Right atrium auricular region (tissue), 2 donors: ENCODE results near the gene CNTN5. TPM values are rescaled to one million over a fixed set of nuclear protein-coding genes. Genes with fewer than 3 reads are reported as not detected.

Experiments
- DNase-seq: peaks from one replicate; pipeline ENCODE4 v3.0.0-alpha.2; 2019; ENCODE audit warnings: low spot score
- H3K27ac ChIP-seq, 2 donors: fragments of 200-600 bp; sonication (generic); 1 replicate in 1 of 2; 2 replicates in 1 of 2; pipeline ENCODE4 v1.5.1; 2016 to 2019
- H3K27me3 ChIP-seq, 2 donors: fragments of 200-600 bp; sonication (generic); one replicate each; pipeline versions ENCODE4 v1.5.1 to v1.6.0; 2017 to 2019
- H3K36me3 ChIP-seq: fragments of 200-600 bp; sonication (generic); one replicate; pipeline ENCODE4 v1.5.1; 2016
- H3K4me1 ChIP-seq, 2 donors: fragments of 200-600 bp; sonication (generic); one replicate each; pipeline versions ENCODE4 v1.5.1 to v1.6.0; 2017 to 2019
- H3K4me3 ChIP-seq, 2 donors: fragments of 200-600 bp; sonication (generic); 1 replicate in 1 of 2; 2 replicates in 1 of 2; pipeline ENCODE4 v1.5.1; 2017 to 2019; ENCODE audit warnings: mild to moderate bottlenecking in 1 of 2, moderate library complexity in 1 of 2
- H3K9me3 ChIP-seq, 2 donors: fragments of 200-600 bp; sonication (generic); one replicate each; pipeline ENCODE4 v1.5.1; 2019
- total RNA-seq, 2 donors: library from RNA; depleted of rRNA; stranded (reverse); fragments of >200 nt; gene quantifications; one replicate each; pipeline ENCODE4 v1.1.0, GENCODE V29; 2016
- TF ChIP-seq, protein P1 (sequence below), 2 donors: fragments of 200-600 bp; sonication (generic); IDR thresholded peaks; one replicate each; pipeline ENCODE4 v1.5.1; 2019; ENCODE audit warnings: antibody characterized with exemption in 2 of 2

Gene CNTN5
- total RNA-seq, 2 donors from 2014 or later, result not detected

DNA sequence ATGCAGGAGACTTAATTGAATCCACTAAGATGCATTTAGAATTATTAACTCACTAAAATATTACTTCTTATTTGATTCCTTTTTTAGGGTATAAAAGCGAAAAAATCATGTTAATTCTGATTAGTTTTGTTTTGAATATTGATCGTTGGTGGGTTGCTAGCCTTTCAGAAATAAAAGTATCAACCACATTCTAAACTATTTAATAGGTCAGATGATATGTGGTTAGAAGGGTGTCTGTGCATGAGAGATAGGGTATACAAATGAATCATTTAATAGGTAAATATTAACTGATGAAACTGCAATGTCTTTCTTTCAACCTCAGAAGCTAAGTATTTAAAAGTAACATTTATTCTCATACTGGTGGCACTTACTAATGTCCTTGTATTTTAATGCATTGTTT lies 515.1 kb downstream of the CNTN5 start:
- H3K36me3 ChIP-seq, result no peaks in the 10 kb centered on the region
- DNase-seq, result no peak
- TF ChIP-seq, protein P1, sequence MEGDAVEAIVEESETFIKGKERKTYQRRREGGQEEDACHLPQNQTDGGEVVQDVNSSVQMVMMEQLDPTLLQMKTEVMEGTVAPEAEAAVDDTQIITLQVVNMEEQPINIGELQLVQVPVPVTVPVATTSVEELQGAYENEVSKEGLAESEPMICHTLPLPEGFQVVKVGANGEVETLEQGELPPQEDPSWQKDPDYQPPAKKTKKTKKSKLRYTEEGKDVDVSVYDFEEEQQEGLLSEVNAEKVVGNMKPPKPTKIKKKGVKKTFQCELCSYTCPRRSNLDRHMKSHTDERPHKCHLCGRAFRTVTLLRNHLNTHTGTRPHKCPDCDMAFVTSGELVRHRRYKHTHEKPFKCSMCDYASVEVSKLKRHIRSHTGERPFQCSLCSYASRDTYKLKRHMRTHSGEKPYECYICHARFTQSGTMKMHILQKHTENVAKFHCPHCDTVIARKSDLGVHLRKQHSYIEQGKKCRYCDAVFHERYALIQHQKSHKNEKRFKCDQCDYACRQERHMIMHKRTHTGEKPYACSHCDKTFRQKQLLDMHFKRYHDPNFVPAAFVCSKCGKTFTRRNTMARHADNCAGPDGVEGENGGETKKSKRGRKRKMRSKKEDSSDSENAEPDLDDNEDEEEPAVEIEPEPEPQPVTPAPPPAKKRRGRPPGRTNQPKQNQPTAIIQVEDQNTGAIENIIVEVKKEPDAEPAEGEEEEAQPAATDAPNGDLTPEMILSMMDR (IDR thresholded peaks at IDR 0.05), result no peak

DNA sequence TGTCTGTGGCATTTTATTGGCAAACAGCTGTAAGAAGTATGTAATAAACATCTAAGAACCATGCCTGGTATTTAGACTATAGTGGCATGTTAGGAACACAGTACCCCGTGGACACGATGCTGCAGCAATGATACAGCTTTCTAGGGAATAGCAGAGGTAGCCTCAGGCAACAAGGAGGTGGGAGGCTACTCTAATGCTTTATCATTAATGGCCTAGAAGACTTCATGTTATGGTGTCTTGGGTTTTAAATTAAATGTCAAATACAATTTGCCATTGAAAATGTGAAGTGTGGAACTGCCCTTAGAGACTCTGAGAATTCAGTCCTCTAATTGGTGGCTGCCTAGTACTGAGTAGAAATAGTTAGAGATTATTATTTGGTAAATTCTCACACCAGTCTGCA lies 516.9 kb downstream of the CNTN5 start:
- H3K9me3 ChIP-seq, result no peaks in the 10 kb centered on the region
- no peaks in the 10 kb centered on the region for H3K36me3 ChIP-seq
- H3K4me3 ChIP-seq, result no peak overlapping the region
- H3K27ac ChIP-seq, result no peak overlapping the region
- TF ChIP-seq, protein P1 (IDR thresholded peaks at IDR 0.05), result no peak
- H3K4me1 ChIP-seq, result no peaks in the 10 kb centered on the region
- no peaks in the 10 kb centered on the region for H3K27me3 ChIP-seq
- DNase-seq, result no peak

More for the DNA sequence above, 515.1 kb downstream of the CNTN5 start:
- H3K9me3 ChIP-seq, result no peaks in the 10 kb centered on the region
- H3K4me1 ChIP-seq, result no peaks in the 10 kb centered on the region
- no peaks in the 10 kb centered on the region for H3K27me3 ChIP-seq
- no peak overlapping the region for H3K4me3 ChIP-seq
- no peak overlapping the region for H3K27ac ChIP-seq

DNA sequence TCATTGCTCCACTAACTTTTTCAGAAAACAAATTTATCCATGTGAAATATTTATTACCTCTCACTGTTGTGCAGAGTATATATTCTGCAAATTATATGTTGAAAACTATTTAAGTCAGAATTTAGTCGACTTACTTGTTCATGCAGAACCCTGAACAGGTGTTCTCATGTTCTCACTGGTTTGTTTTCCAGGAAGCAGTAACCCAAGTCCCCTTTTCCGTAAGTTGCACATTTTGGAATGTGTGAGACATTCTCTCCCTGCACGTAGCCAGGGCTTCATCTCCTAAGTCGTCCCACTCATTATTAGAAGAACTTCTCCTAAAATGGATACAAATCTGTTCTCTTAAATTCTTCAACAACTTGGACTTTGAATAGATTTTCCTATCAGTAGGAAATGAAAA lies 524.9 kb downstream of the CNTN5 start:
- H3K4me1 ChIP-seq, result no peaks in the 10 kb centered on the region
- H3K9me3 ChIP-seq, result no peaks in the 10 kb centered on the region
- H3K27ac ChIP-seq, result no peak overlapping the region
- no peaks in the 10 kb centered on the region for H3K36me3 ChIP-seq
- no peak for DNase-seq
- no peak overlapping the region for H3K4me3 ChIP-seq
- TF ChIP-seq, protein P1 (IDR thresholded peaks at IDR 0.05), result no peak
- H3K27me3 ChIP-seq, result no peaks in the 10 kb centered on the region

DNA sequence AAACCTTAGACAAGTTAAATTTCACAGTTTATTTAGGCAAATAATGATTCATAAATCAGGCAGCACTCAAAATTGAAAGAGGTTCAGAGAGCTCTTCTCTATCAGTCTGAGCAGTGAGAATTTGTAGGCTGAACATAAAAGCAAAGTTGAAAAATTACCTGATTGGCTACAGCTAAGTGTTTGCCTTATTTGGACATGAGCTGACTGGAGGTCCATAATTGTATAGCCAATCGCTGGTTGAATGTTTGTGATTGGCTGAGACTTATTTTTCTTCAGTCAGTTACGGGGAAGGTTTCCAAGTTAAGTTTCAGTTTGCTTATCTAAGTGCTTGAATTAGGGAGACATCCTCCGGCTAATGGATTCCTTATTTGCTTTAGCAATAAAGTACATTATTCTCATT lies 527.5 kb downstream of the CNTN5 start:
- H3K4me1 ChIP-seq, result no peaks in the 10 kb centered on the region
- no peak overlapping the region for H3K4me3 ChIP-seq
- no peak for DNase-seq
- H3K27ac ChIP-seq, result no peak overlapping the region
- no peaks in the 10 kb centered on the region for H3K27me3 ChIP-seq
- no peaks in the 10 kb centered on the region for H3K9me3 ChIP-seq
- TF ChIP-seq, protein P1 (IDR thresholded peaks at IDR 0.05), result no peak
- H3K36me3 ChIP-seq, result no peaks in the 10 kb centered on the region

DNA sequence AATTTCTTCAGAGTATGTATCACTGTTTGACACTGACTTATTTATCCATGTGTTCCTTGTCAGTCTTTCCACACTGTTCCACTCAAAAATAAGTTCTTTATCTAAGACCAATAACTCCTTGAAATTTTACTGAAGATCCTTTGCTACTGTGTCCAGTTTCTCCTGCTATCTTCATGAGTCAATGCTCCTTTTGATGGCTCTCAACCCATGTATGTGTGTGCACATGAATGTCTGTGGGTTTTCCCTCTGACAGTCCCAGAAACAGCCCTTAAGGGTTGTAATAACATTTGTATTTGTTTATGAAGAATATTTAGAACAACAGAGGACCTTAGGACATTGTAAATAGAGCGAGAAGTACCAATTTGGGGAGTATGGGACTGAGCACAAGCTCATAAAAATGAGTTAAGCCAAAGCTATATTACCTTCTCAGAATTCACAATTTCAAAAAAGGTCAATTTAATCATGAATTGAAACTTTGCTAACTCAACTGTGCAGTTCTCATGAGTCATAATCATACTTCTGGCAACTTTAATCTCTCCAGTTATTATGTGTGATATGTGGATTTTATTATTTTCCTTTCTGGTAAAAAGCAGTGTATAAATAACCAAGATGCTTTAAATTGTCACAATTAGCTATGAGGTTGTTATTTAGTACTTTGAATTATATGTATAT lies 533.6 kb downstream of the CNTN5 start:
- Histone ChIP-seq H3K27ac (no peak overlapping the region), H3K4me1 (no peaks in the 10 kb centered on the region), H3K4me3 (no peak overlapping the region), H3K27me3 (no peaks in the 10 kb centered on the region), H3K36me3 (no peaks in the 10 kb centered on the region), H3K9me3 (no peaks in the 10 kb centered on the region)
- TF ChIP-seq, protein P1 (IDR thresholded peaks at IDR 0.05), result no peak
- no peak for DNase-seq

DNA sequence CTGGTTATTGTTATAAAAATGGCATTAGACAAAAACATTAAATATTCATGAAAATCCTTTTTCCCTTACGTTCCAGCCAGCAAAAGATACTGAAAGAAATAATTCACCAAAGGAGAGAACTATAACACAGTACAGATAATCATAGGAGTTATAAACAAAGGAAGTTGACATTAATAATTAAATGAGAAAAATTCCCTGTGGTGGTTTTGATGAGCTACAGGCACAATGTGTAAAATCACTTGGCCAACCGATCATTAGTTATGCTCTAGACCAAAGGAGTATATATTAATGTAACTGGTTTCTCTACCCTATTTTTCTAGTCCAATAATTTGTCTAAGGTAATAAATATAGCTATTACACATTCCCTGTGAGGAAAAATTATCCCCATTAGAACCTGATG lies 534.7 kb downstream of the CNTN5 start:
- H3K4me1 ChIP-seq, result no peaks in the 10 kb centered on the region
- no peak for DNase-seq
- H3K27ac ChIP-seq, result no peak overlapping the region
- H3K9me3 ChIP-seq, result no peaks in the 10 kb centered on the region
- no peaks in the 10 kb centered on the region for H3K36me3 ChIP-seq
- no peak overlapping the region for H3K4me3 ChIP-seq
- no peaks in the 10 kb centered on the region for H3K27me3 ChIP-seq
- TF ChIP-seq, protein P1 (IDR thresholded peaks at IDR 0.05), result no peak
